Activated CD4-positive, alpha-beta memory T cell treated with anti-CD3 and anti-CD28 coated beads for 36 hours (primary cell): Measurements from ENCODE around the gene RCSD1. TPM values are rescaled to one million over a fixed set of nuclear protein-coding genes. Genes with fewer than 3 reads are reported as not detected.

ENCODE experiments used
- CTCF ChIA-PET: fragments of 350-600 bp; sonication (Branson Sonifier 250); formaldehyde crosslinking; loops from one replicate; lab custom pipeline; 2021; ENCODE audit warnings: antibody characterized with exemption, inconsistent platforms; lab: Charles Lee
- POLR2A ChIA-PET: fragments of 350-600 bp; sonication (Branson Sonifier 250); formaldehyde crosslinking; loops from one replicate; lab custom pipeline; 2021; ENCODE audit warnings: antibody characterized with exemption; lab: Charles Lee
- DNase-seq: peaks from one replicate; pipeline ENCODE4 v3.0.0-alpha.2; 2020
- H3K27ac Mint-ChIP-seq: one replicate; pipeline ENCODE4 v1.8.0; 2021; ENCODE audit warnings: mixed read lengths
- H3K27me3 Mint-ChIP-seq: one replicate; pipeline ENCODE4 v1.8.0; 2021; ENCODE audit warnings: mixed read lengths
- H3K36me3 Mint-ChIP-seq: one replicate; pipeline ENCODE4 v1.8.0; 2021; ENCODE audit warnings: mixed read lengths
- H3K4me1 Mint-ChIP-seq: one replicate; pipeline ENCODE4 v1.8.0; 2021; ENCODE audit warnings: low read depth, mixed read lengths
- H3K4me3 Mint-ChIP-seq: one replicate; pipeline ENCODE4 v1.8.0; 2021; ENCODE audit warnings: mild to moderate bottlenecking, mixed read lengths
- H3K9me3 Mint-ChIP-seq: one replicate; pipeline ENCODE4 v1.8.0; 2021; ENCODE audit warnings: mixed read lengths
- intact Hi-C: fragments of 100-400 bp; cut with micrococcal nuclease; formaldehyde crosslinking; loops from one replicate; pipeline ENCODE4 v1.15.1; 2023
- total RNA-seq, 2 experiments: library from RNA; stranded (reverse); gene quantifications; one replicate each; pipeline ENCODE4 v1.2.3, GENCODE V29; 2021

RCSD1 gene
- total RNA-seq, 2 experiments from 2014 or later: 61.7 to 65.8 TPM

DNA sequence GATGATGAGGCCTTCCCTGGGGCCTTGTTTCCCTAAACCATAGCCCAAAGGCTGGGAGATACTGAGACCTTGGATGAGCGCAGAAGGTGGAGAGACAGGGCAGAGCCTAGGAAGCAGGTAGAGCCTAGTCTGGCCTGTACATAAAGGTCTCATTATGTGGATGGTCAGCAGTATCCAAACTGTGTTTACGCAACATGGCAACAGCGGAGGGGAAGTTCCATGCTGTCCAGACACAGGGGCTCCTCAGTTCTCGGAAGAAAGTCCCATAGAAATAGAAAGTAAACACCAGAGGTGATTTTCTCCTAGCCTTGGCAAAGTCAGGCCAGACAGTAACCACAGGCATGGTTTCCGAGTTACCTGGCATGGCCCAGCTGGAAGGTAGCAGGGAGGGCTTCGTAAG, 49.7 kb downstream of the RCSD1 start:
- H3K27ac Mint-ChIP-seq: no peak overlapping the region
- POLR2A ChIA-PET: no interaction called here
- no peaks in the 10 kb centered on the region for H3K27me3 Mint-ChIP-seq
- CTCF ChIA-PET: interaction anchor here (3.5 kb wide), 1 partner anchor 8 kb away, joined by 15 read pairs; no protein-coding TSS in a partner anchor
- H3K9me3 Mint-ChIP-seq: no peaks in the 10 kb centered on the region
- H3K36me3 Mint-ChIP-seq: peaks cover 8% of the 10 kb centered on the region
- intact Hi-C loops: no loop called here
- no peak for DNase-seq
- H3K4me3 Mint-ChIP-seq: no peak overlapping the region
- H3K4me1 Mint-ChIP-seq: peaks cover 17% of the 10 kb centered on the region

GRCh38 chr1:167681024-167681423, 51.0 kb downstream of the RCSD1 start:
- ChIA-PET POLR2A (no interaction called here), CTCF (interaction anchor here (0.6 to 1.7 kb wide), 5 partner anchors 79 to 243 kb away, joined by 3 to 8 read pairs (median 4); no protein-coding TSS in a partner anchor)
- H3K27me3 Mint-ChIP-seq: no peaks in the 10 kb centered on the region
- no peaks in the 10 kb centered on the region for H3K9me3 Mint-ChIP-seq
- no peak for DNase-seq
- intact Hi-C loops: no loop called here
- peaks cover 6% of the 10 kb centered on the region for H3K4me1 Mint-ChIP-seq
- H3K4me3 Mint-ChIP-seq: no peak overlapping the region
- no peak overlapping the region for H3K27ac Mint-ChIP-seq
- H3K36me3 Mint-ChIP-seq: peaks cover 8% of the 10 kb centered on the region

DNA sequence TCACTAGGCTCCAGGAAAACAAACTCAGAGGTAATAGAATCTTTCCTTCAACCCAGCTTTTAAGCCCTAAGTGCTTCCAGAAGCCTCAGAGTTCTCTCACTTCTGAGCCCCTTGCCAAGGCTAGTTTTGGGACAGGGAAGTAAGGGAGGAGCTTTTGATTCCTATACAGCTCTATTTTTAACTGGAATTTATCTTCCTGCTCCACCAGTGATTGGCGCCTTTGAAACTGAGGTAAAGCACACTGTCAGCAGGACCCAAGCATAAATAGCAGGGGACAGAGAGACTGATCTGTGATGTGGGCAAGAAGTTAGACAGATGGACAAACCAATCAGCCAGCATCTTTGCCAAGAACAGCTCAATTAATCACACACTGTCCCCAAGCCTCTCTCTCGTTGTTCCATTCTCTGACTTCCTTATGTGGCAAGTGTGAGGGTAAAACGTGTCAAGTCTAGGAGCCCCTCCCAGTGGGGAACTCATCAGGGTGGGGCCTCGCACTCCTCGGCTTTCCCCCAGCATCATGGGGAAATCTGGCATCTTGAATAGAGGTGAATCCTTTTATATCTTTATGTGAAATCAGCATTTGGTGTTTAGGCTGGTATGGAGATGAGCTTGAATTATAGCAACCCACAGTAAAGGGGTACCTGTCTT, 51.5 kb downstream of the RCSD1 start:
- H3K36me3 Mint-ChIP-seq: peaks cover 12% of the 10 kb centered on the region
- CTCF ChIA-PET: interaction anchor here (0.6 to 1.7 kb wide), 5 partner anchors 80 to 244 kb away, joined by 3 to 8 read pairs (median 4); no protein-coding TSS in a partner anchor
- H3K4me3 Mint-ChIP-seq: no peak overlapping the region
- DNase-seq: no peak
- no peaks in the 10 kb centered on the region for H3K9me3 Mint-ChIP-seq
- H3K27ac Mint-ChIP-seq: peak overlapping the region; percentile 46
- intact Hi-C loops: no loop called here
- POLR2A ChIA-PET: no interaction called here
- peaks cover under 1% of the 10 kb centered on the region for H3K4me1 Mint-ChIP-seq
- H3K27me3 Mint-ChIP-seq: no peaks in the 10 kb centered on the region

GRCh38 chr1:167683226-167683625, 53.2 kb downstream of the RCSD1 start:
- ChIA-PET POLR2A (no interaction called here), CTCF (no interaction called here)
- Mint-ChIP-seq H3K9me3 (no peaks in the 10 kb centered on the region), H3K4me3 (no peak overlapping the region), H3K4me1 (peaks cover 8% of the 10 kb centered on the region), H3K27me3 (no peaks in the 10 kb centered on the region), H3K36me3 (peaks cover 14% of the 10 kb centered on the region), H3K27ac (no peak overlapping the region)
- DNase-seq: no peak
- intact Hi-C loops: no loop called here

DNA sequence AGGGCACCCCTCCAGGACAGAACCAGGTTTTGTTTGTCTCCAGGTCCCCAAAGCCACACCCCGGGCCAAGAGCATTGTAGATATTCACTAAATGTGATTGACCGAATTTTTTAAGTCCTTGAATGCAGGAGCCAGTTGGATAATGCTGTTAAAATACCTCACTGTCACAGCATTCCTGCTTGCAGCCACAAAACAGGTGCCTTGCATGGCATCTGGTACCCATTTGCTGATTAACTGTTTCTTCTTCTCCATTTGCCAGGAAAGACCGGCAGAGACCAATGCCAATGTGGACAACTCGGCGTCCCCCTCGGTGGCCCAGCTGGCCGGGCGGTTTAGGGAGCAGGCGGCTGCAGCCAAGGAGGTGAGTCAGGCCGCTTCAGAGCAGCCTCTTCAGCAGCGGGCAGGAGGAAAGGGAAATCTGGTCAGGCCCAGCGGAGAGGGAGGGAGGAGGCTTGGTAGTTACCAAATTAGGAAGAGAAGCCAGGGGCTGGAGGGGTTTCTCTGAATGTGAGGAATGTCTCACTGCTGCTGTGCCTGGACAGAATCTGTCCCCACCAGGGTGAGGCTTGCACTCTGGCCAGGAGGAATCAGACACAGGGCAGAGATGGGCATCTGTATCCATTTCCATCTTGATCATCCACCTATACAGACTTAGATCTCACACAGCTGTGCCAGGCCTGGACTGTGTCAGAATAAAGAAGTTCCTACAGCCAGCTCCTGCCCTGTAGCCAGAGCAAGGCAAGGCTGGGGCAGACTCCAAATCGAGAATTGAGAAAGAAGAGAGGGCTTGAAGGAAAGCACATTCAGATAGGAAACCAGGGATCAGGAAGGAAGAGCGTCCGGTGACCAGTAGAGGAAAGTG, 53.8 kb downstream of the RCSD1 start:
- DNase-seq: no peak
- intact Hi-C loops: no loop called here
- Mint-ChIP-seq H3K9me3 (no peaks in the 10 kb centered on the region), H3K36me3 (peaks cover 21% of the 10 kb centered on the region), H3K4me3 (no peak overlapping the region), H3K4me1 (peaks cover 10% of the 10 kb centered on the region), H3K27me3 (no peaks in the 10 kb centered on the region), H3K27ac (peak overlapping the region; percentile 24)
- POLR2A ChIA-PET: no interaction called here
- CTCF ChIA-PET: interaction anchor here (1.2 kb wide), 1 partner anchor 128 kb away, joined by 4 read pairs; no protein-coding TSS in a partner anchor

GRCh38 chr1:167685844-167686243, 55.8 kb downstream of the RCSD1 start:
- Mint-ChIP-seq H3K36me3 (peaks cover 35% of the 10 kb centered on the region), H3K9me3 (no peaks in the 10 kb centered on the region), H3K4me1 (peaks cover 19% of the 10 kb centered on the region), H3K27me3 (no peaks in the 10 kb centered on the region), H3K27ac (peak overlapping the region; percentile 18), H3K4me3 (no peak overlapping the region)
- intact Hi-C loops: no loop called here
- ChIA-PET CTCF (interaction anchor here (2.9 to 6.6 kb wide), 2 partner anchors 69 to 84 kb away, joined by 25 to 227 read pairs; no protein-coding TSS in a partner anchor), POLR2A (no interaction called here)
- no peak for DNase-seq

GRCh38 chr1:167687919-167688519, 58.0 kb downstream of the RCSD1 start:
- intact Hi-C loops: loop anchor here (1.0 to 2.0 kb wide), 6 partner anchors 19 to 132 kb away; no protein-coding TSS in a partner anchor
- ChIA-PET POLR2A (interaction anchor here (0.7 to 1.5 kb wide), 6 partner anchors 10 to 134 kb away, joined by 3 to 14 read pairs (median 3); partner anchors contain the start of gene CREG1), CTCF (interaction anchor here (0.7 to 6.6 kb wide), 51 partner anchors 9 to 513 kb away, joined by 3 to 227 read pairs (median 4); partner anchors contain the start of genes CREG1 and RCSD1)
- peaks cover 39% of the 10 kb centered on the region for H3K36me3 Mint-ChIP-seq
- peak overlapping the region; percentile 76 for H3K27ac Mint-ChIP-seq
- DNase-seq: peak; percentile 81
- H3K27me3 Mint-ChIP-seq: no peaks in the 10 kb centered on the region
- no peak overlapping the region for H3K4me3 Mint-ChIP-seq
- H3K4me1 Mint-ChIP-seq: peaks cover 19% of the 10 kb centered on the region
- H3K9me3 Mint-ChIP-seq: no peaks in the 10 kb centered on the region

DNA sequence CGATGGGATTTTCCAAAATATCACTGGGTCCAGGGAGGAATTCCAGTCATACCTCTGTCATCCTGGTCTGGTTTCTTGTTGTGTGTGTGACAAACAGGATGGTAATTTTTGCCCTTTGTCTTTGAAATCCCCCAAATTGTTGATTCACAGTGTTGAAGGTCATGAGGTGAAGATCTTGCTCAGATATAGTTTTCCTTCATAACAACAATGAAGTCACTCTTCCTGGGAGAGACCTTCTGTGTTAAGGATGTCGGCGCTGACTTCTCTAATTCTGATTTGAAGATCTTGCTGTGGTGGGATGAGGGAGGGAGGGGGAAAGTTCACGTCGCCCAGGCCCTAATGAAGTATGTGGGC, 59.5 kb downstream of the RCSD1 start:
- Mint-ChIP-seq H3K9me3 (no peaks in the 10 kb centered on the region), H3K4me3 (no peak overlapping the region), H3K4me1 (peaks cover 19% of the 10 kb centered on the region), H3K27ac (peak overlapping the region; percentile 75), H3K36me3 (peaks cover 45% of the 10 kb centered on the region), H3K27me3 (no peaks in the 10 kb centered on the region)
- DNase-seq: no peak
- intact Hi-C loops: loop anchor here (2.0 kb wide), 3 partner anchors 25 to 57 kb away; no protein-coding TSS in a partner anchor
- ChIA-PET CTCF (interaction anchor here (1.0 to 6.6 kb wide), 2 partner anchors 87 to 129 kb away, joined by 3 to 227 read pairs; no protein-coding TSS in a partner anchor), POLR2A (interaction anchor here (0.7 kb wide), 1 partner anchor 22 kb away, joined by 3 read pairs; no protein-coding TSS in a partner anchor)

DNA sequence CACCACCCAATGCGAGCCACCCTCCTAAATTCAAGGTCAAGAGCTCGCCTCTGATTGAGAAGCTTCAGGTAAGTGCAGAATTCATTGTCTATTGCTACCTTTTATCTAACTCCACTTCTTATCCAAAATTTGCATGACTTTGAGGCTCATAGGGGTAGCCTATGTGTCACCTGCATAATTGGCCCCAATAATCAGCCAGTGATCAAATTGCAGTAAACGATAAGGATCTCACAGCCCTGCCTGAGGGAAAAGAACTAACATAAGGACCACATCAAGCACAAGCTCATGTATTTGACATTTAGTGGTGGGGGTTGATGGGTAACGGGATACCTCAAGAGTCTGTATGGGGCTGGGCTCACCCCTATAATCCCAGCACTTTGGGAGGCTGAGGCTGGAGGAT, 60.0 kb downstream of the RCSD1 start:
- POLR2A ChIA-PET: no interaction called here
- H3K36me3 Mint-ChIP-seq: peaks cover 50% of the 10 kb centered on the region
- peak overlapping the region; percentile 75 for H3K27ac Mint-ChIP-seq
- no peak for DNase-seq
- H3K27me3 Mint-ChIP-seq: no peaks in the 10 kb centered on the region
- no peaks in the 10 kb centered on the region for H3K9me3 Mint-ChIP-seq
- CTCF ChIA-PET: interaction anchor here (0.6 to 6.6 kb wide), 4 partner anchors 41 to 132 kb away, joined by 3 to 227 read pairs (median 3); no protein-coding TSS in a partner anchor
- intact Hi-C loops: no loop called here
- no peak overlapping the region for H3K4me3 Mint-ChIP-seq
- peaks cover 19% of the 10 kb centered on the region for H3K4me1 Mint-ChIP-seq

GRCh38 chr1:167693425-167694045, 63.5 kb downstream of the RCSD1 start:
- intact Hi-C loops: no loop called here
- peaks cover 64% of the 10 kb centered on the region for H3K36me3 Mint-ChIP-seq
- H3K27ac Mint-ChIP-seq: peak overlapping the region; percentile 38
- H3K27me3 Mint-ChIP-seq: no peaks in the 10 kb centered on the region
- no peak overlapping the region for H3K4me3 Mint-ChIP-seq
- CTCF ChIA-PET: interaction anchor here (2.3 kb wide), 1 partner anchor 93 kb away, joined by 12 read pairs; no protein-coding TSS in a partner anchor
- H3K4me1 Mint-ChIP-seq: peaks cover 12% of the 10 kb centered on the region
- no peak for DNase-seq
- no peaks in the 10 kb centered on the region for H3K9me3 Mint-ChIP-seq
- POLR2A ChIA-PET: no interaction called here

DNA sequence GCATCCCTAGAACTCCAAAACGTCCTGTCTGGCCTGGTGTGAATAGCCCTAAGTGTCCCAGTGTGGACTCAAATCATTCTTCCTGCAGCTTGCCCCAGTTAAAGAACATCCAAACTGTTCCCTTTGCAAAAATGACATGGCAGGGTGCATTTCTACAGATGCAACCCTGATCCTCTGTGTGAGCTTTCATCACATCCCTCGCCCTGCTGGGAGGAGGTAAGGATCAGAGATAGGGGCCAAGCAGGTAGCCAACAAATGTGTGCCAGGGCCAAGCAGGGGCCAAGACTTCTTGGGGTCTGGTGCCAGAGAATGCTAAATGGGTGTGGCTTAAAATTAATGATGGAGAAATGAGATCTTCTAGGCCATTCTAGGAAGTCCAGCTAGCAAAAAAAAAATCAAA, 64.7 kb downstream of the RCSD1 start:
- Mint-ChIP-seq H3K27ac (no peak overlapping the region), H3K9me3 (no peaks in the 10 kb centered on the region), H3K36me3 (peaks cover 65% of the 10 kb centered on the region), H3K4me3 (no peak overlapping the region), H3K27me3 (no peaks in the 10 kb centered on the region), H3K4me1 (peaks cover 6% of the 10 kb centered on the region)
- CTCF ChIA-PET: interaction anchor here (2.3 kb wide), 1 partner anchor 94 kb away, joined by 12 read pairs; no protein-coding TSS in a partner anchor
- POLR2A ChIA-PET: no interaction called here
- intact Hi-C loops: no loop called here
- DNase-seq: no peak
